ENCODE data around the gene RGL3. TPM values are rescaled to one million over a fixed set of nuclear protein-coding genes. Genes with fewer than 3 reads are reported as not detected.
"Not testable (repeated sequence)": the region's sequence is repeated elsewhere in the genome, so short reads cannot be mapped to it uniquely, and the experiment has no call there.

Gene RGL3
- total RNA-seq, 1 donor from 2014 or later, result 14.4 TPM

- DNase-seq (ENCODE audit: low spot score) (no peak), ATAC-seq (no peak)
- intact Hi-C loops (cut with DNase I), result no loop called here
Measured at GRCh38 chr19:11400798-11401197, 18.3 kb downstream of the RGL3 start.

DNA sequence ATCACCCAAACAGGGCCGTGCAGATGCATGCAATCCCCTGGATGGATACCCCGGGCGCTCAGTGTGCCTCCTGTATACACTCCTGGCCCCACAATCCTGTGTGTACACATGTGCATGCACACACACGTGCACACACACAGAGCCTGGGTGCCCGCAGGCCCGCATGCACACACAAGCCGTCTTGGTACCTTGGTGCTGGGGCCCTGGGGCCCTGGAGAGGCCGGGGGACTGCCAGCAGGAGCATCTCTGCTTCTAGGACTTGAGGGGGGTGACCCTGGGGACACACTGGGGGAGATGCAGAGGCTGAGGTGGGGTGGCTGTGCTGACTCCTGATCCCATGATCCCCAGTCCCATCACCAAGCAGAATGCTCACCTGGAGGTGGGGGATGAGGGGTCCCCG lies 19.4 kb downstream of the RGL3 start:
- ATAC-seq, result no peak
- intact Hi-C loops (cut with DNase I), result no loop called here
- no peak for DNase-seq (ENCODE audit: low spot score)

GRCh38 chr19:11397089-11397610 lies 22.0 kb downstream of the RGL3 start:
- intact Hi-C loops (cut with DNase I), result no loop called here
- ATAC-seq (no peak), DNase-seq (ENCODE audit: low spot score) (no peak)

DNA sequence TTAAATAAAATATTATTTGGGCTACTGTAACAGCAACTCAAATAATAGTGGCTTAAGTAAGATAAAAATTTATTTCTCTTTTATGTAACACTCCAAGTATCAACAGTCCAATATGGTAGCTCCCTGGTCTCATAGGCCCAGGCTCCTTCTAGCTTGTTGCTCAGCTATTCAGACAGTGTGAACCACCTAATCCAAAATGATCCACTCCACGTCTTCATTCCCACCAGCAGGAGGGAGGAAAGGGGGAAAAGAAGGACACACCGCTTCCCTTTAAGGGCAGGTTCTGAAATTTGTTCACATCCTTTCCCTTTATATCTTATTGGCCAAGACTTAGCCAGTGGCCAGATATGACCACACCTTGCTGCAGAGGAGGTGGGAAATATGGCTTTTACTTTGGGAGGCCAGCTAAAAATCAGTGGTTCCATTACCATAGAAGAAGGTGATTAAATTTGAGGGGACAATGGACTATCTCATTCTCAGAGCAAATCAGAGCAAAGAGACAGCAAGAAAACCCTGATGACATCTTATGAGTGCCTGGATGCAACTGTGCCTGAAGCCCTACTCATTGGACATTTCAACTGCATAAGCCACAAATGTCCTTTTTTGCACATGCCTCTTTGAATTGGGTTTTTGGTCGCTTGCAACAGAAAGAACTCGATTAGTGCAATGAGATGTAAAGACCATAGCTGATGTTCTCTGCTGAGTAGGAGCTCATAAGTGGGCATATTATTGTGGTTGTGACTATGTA lies 28.0 kb downstream of the RGL3 start:
- no peak for DNase-seq (ENCODE audit: low spot score)
- ATAC-seq, result no peak
- intact Hi-C loops (cut with DNase I), result no loop called here

GRCh38 chr19:11390359-11390758 lies 28.8 kb downstream of the RGL3 start:
- DNase-seq (ENCODE audit: low spot score) (no peak), ATAC-seq (no peak)
- intact Hi-C loops (cut with DNase I), result no loop called here

DNA sequence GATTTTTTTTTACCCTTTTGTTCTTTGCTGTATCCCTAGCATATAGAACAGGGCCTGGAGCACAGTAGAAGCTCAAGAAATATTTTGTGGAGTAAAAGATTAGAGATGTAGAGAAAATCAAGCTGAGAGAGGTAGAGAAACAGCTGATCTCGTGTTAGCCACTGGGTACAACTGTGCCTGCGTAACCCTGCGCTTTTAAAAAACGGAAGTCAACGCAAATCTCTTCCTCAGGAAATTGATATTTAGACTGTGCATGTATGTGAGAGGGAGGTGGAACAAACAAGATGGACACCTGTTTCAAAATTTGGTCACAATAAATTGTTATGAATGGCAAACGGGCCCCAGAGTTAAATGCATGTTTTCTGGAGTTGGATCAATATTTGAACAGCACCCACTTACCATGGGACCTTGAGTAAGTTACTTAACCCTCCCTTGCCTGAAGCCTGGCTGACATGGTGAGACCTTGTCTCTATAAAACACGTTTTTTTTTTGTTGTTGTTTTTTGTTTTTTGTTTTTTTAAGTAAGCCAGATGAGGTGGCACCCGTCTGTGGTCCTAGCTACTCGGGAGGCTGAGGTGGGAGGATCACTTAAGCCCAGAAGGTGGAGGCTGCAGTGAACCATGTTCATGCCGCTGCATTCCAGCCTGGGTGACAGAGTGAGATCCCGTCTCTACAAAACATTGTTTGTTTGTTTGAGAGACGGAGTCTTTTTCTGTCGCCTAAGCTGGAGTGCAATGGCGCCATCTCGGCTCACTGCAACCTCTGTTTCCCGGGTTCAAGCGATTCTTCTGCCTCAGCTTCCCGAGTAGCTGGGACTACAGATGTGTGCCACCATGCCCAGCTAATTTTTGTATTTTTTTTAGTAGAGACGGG lies 31.7 kb downstream of the RGL3 start:
- no peak for ATAC-seq
- intact Hi-C loops (cut with DNase I), result no loop called here
- DNase-seq (ENCODE audit: low spot score), result no peak

- ATAC-seq (no peak), DNase-seq (ENCODE audit: low spot score) (no peak)
- intact Hi-C loops (cut with DNase I), result no loop called here
Measured at GRCh38 chr19:11384778-11385129, 34.4 kb downstream of the RGL3 start.

DNA sequence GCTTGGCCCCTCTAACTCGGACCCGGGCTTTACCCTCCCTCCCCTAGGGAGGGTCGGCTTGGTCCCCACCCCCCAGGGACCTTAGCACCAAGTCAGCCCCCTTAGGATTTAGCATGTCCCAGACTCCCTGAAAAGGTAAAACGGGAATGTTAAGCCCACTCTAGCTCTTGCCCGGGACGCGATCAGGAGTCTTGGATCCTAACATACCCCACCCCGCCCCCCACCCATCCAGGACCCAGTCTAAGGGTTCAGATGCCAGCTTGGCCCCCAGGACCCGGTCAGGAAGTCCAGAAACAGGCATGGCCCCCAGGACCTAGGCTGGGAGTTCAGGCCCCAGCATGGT lies 35.4 kb downstream of the RGL3 start:
- ATAC-seq (no peak), DNase-seq (ENCODE audit: low spot score) (no peak)
- intact Hi-C loops (cut with DNase I), result no loop called here

- ATAC-seq (peak; percentile 16), DNase-seq (ENCODE audit: low spot score) (peak; percentile 74)
- intact Hi-C loops (cut with DNase I), result no loop called here
Measured at GRCh38 chr19:11382898-11383705, 36.0 kb downstream of the RGL3 start.

- ATAC-seq (peak; percentile 93), DNase-seq (ENCODE audit: low spot score) (peak; percentile 95)
- intact Hi-C loops (cut with DNase I), result no loop called here
Measured at GRCh38 chr19:11380653-11381537, 38.2 kb downstream of the RGL3 start.

GRCh38 chr19:11379857-11380350 lies 39.2 kb downstream of the RGL3 start:
- DNase-seq (ENCODE audit: low spot score) (no peak), ATAC-seq (no peak)
- intact Hi-C loops (cut with DNase I), result loop anchor here (10.0 kb wide), 1 partner anchor 55 kb away; the partner anchor contains the start of genes ODAD3 and PRKCSH

DNA sequence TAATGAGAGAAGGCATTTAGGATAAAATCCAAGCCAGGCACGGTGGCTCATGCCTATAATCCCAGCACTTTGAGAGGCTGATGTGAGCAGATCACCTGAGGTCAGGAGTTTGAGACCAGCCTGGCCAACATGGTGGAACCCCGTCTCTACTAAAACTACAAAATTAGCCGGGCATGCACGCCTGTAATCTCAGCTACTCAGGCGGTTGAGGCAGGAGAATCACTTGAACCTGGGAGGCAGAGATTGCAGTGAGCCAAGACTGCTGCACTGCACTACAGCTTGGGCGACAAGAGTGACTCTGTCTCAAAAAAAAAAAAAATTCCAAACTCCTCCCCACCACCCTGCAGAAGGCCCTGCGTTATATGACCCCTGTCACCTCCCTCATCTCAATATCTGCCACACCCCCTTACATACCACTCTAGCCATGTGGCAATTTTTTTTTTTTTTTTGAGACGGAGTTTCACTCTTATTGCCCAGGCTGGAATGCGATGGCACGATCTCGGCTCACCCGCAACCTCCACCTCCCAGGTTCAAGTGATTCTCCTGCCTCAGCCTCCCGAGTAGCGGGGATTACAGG lies 39.8 kb downstream of the RGL3 start:
- not testable (repeated sequence) for DNase-seq (ENCODE audit: low spot score); ATAC-seq
- intact Hi-C loops (cut with DNase I), result loop anchor here (10.0 kb wide), 1 partner anchor 55 kb away; the partner anchor contains the start of genes ODAD3 and PRKCSH

GRCh38 chr19:11378319-11379189 lies 40.6 kb downstream of the RGL3 start:
- DNase-seq (ENCODE audit: low spot score) (no peak), ATAC-seq (no peak)
- intact Hi-C loops (cut with DNase I), result loop anchor here (10.0 kb wide), 1 partner anchor 56 kb away; the partner anchor contains the start of genes ODAD3 and PRKCSH

- intact Hi-C loops (cut with DNase I), result loop anchor here (10.0 kb wide), 1 partner anchor 57 kb away; the partner anchor contains the start of genes ODAD3 and PRKCSH
- ATAC-seq, result no peak
- DNase-seq (ENCODE audit: low spot score), result no peak
Measured at GRCh38 chr19:11377756-11378155, 41.4 kb downstream of the RGL3 start.

- intact Hi-C loops (cut with DNase I), result loop anchor here (10.0 kb wide), 1 partner anchor 58 kb away; the partner anchor contains the start of genes ODAD3 and PRKCSH
- ATAC-seq (no peak), DNase-seq (ENCODE audit: low spot score) (no peak)
Measured at GRCh38 chr19:11377237-11377636, 41.9 kb downstream of the RGL3 start.

GRCh38 chr19:11375143-11375948 lies 43.8 kb downstream of the RGL3 start:
- intact Hi-C loops (cut with DNase I), result loop anchor here (10.0 kb wide), 1 partner anchor 59 kb away; the partner anchor contains the start of genes ODAD3 and PRKCSH
- peak; percentile 80 for DNase-seq (ENCODE audit: low spot score)
- peak; percentile 7 for ATAC-seq

All from sciatic nerve (tissue), 2 donors.